Esophagus squamous epithelium (tissue), 4 donors: ENCODE data around the gene BRMS1.

Experiments
- CTCF ChIP-seq, 6 experiments: fragments of 450-650 bp in 4 of 6; fragments of 200-600 bp in 2 of 6; sonication (generic) in 2 of 6; IDR thresholded peaks; one replicate each; pipeline ENCODE4 v1.5.1; 2016 to 2019; ENCODE audit warnings: antibody characterized with exemption in 6 of 6, mild to moderate bottlenecking in 4 of 6, moderate library complexity in 4 of 6
- POLR2A ChIP-seq, 4 donors: fragments of 450-650 bp; IDR thresholded peaks; one replicate each; pipeline ENCODE4 v1.6.1; 2017; ENCODE audit warnings: antibody characterized with exemption in 4 of 4, mild to moderate bottlenecking in 4 of 4, moderate library complexity in 3 of 4

GRCh38 chr11:66317322-66317722 lies 27.6 kb downstream of the BRMS1 start:
- no peak for TF ChIP-seq CTCF (IDR thresholded peaks at IDR 0.05)
- no peak for TF ChIP-seq POLR2A (IDR thresholded peaks at IDR 0.05)
